HAP-1 (cell line): Measurements from ENCODE around the gene BAX.

Experiments
- DNase-seq, 2 experiments: peaks; one replicate each; pipeline ENCODE4 v3.0.0-alpha.2; 2016 to 2020; ENCODE audit warnings: low spot score in 2 of 2
- H3K27me3 ChIP-seq: fragments of 250-450 bp; sonication (Bioruptor Pico); 2 replicates; pipeline ENCODE4 v1.5.1; 2020; ENCODE audit warnings: low read depth, mild to moderate bottlenecking, moderate library complexity
- H3K36me3 ChIP-seq: fragments of 250-450 bp; sonication (Bioruptor Pico); replicated peaks from 2 replicates; pipeline ENCODE4 v1.5.1; 2020; ENCODE audit warnings: mild to moderate bottlenecking
- H3K4me1 ChIP-seq: fragments of 250-450 bp; sonication (Bioruptor Pico); 2 replicates; pipeline ENCODE4 v1.5.1; 2020; ENCODE audit warnings: mild to moderate bottlenecking
- H3K4me3 ChIP-seq: fragments of 250-450 bp; sonication (Bioruptor Pico); 2 replicates; pipeline ENCODE4 v1.5.1; 2020; ENCODE audit warnings: mild to moderate bottlenecking, moderate library complexity
- H3K9me3 ChIP-seq: fragments of 250-450 bp; sonication (Bioruptor Pico); 2 replicates; pipeline ENCODE4 v1.5.1; 2020; ENCODE audit warnings: mild to moderate bottlenecking, moderate library complexity
- in situ Hi-C: fragments of 300-500 bp; cut with MboI; formaldehyde crosslinking; loops from 3 replicates; pipeline ENCODE4 v1.14.3; 2020; ENCODE audit warnings: low sequenced_read_pairs, inconsistent platforms, mixed read lengths

The BAX gene

DNA sequence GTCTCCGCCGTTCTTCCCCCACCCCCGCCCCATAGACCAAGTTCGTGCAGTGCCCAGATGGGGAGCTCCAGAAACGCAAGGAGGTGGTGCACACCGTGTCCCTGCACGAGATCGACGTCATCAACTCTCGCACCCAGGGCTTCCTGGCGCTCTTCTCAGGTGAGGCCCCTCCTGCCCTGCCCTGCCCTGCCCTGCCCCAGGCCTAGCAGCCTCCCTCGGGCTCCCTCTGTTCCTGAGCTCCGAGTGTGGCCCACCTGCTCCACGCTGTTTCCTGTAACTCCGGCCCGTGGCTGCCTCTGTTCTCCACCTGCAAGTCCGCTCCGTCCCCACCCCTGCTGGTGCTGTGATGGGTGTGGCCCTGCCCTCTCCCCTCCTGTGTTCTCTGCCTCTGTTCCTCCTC, 55.8 kb downstream of the BAX start:
- Histone ChIP-seq H3K27me3 (no peaks in the 10 kb centered on the region), H3K36me3 (peaks cover 80% of the 10 kb centered on the region), H3K4me3 (no peak overlapping the region), H3K4me1 (no peaks in the 10 kb centered on the region), H3K9me3 (no peaks in the 10 kb centered on the region)
- no peak for DNase-seq
- in situ Hi-C loops: no loop called here

DNA sequence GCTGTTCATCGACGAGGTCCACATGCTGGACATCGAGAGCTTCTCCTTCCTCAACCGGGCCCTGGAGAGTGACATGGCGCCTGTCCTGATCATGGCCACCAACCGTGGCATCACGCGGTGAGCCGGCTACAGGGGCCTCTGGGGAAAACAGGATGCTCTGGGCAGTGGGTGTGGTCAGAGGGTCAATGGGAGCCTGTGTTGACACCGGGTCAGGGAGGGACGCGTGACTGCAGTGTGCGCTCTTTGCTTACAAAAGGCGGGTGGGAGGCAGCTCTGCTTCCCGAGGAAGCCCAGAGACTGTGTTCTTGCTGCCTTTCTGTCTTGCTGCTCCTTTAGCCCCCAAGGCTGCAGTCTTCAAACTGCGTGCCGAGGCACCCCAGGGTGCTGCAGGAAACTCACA, 56.5 kb downstream of the BAX start:
- Histone ChIP-seq H3K9me3 (no peaks in the 10 kb centered on the region), H3K4me1 (no peaks in the 10 kb centered on the region), H3K36me3 (peaks cover 78% of the 10 kb centered on the region), H3K4me3 (no peak overlapping the region), H3K27me3 (no peaks in the 10 kb centered on the region)
- DNase-seq: no peak
- in situ Hi-C loops: no loop called here
